ENCODE measurements around the gene SPECC1L.
"Not testable (repeated sequence)": the region's sequence is repeated elsewhere in the genome, so short reads cannot be mapped to it uniquely, and the experiment has no call there.

Gene SPECC1L

GRCh38 chr22:24280363-24280762 lies 9.7 kb downstream of the SPECC1L start:
- H4K20me1 ChIP-seq (ENCODE audit: low read depth, low read length); H3K9me2 ChIP-seq (replicated peaks; ENCODE audit: insufficient read depth, low read length); H3K36me3 ChIP-seq (ENCODE audit: low read length); H3F3A ChIP-seq (ENCODE audit: insufficient read depth); H3K27me3 ChIP-seq (ENCODE audit: low read length); H3K27ac ChIP-seq (ENCODE audit: low read depth, low read length); H3K4me3 ChIP-seq (ENCODE audit: insufficient read depth, low read length, poor library complexity, severe bottlenecking); H3K9me3 ChIP-seq (ENCODE audit: insufficient read depth, low read length); H3K4me2 ChIP-seq (ENCODE audit: low read depth, low read length, poor library complexity, severe bottlenecking); H3K9ac ChIP-seq (ENCODE audit: low read length); H2AFZ ChIP-seq (ENCODE audit: low read depth, low read length, severe bottlenecking): not testable (repeated sequence)
- peaks cover 80% of the 10 kb centered on the region for H3K79me2 ChIP-seq (ENCODE audit: insufficient read depth, low read length)

- Histone ChIP-seq H3K79me2 (ENCODE audit: insufficient read depth, low read length) (peaks cover 82% of the 10 kb centered on the region), H3K27me3 (ENCODE audit: low read length) (no peaks in the 10 kb centered on the region), H3F3A (ENCODE audit: insufficient read depth) (0 out of 2 replicates have a peak, but pooled peaks cover 5% of the 10 kb centered on the region), H3K36me3 (ENCODE audit: low read length) (no peaks in the 10 kb centered on the region), H3K9me2 (replicated peaks; ENCODE audit: insufficient read depth, low read length) (no peaks in the 10 kb centered on the region), H4K20me1 (ENCODE audit: low read depth, low read length) (peaks cover 13% of the 10 kb centered on the region), H3K9me3 (ENCODE audit: insufficient read depth, low read length) (no peaks in the 10 kb centered on the region), H3K4me3 (ENCODE audit: insufficient read depth, low read length, poor library complexity, severe bottlenecking) (no peak overlapping the region), H2AFZ (ENCODE audit: low read depth, low read length, severe bottlenecking) (no peak overlapping the region), H3K27ac (ENCODE audit: low read depth, low read length) (no peak overlapping the region), H3K4me2 (ENCODE audit: low read depth, low read length, poor library complexity, severe bottlenecking) (no peak overlapping the region), H3K9ac (ENCODE audit: low read length) (no peak overlapping the region)
- TF ChIP-seq EZH2phosphoT487 (conservative IDR thresholded peaks at IDR 0.05; ENCODE audit: low read length) (no peak), CTCF (IDR thresholded peaks at IDR 0.05; ENCODE audit: insufficient read depth, low read length, poor library complexity, severe bottlenecking) (no peak)
These were observed 11.8 kb downstream of the SPECC1L start for GRCh38 chr22:24282401-24282800.

GRCh38 chr22:24284747-24285203 lies 14.1 kb downstream of the SPECC1L start:
- Histone ChIP-seq H3K9me2 (replicated peaks; ENCODE audit: insufficient read depth, low read length) (no peaks in the 10 kb centered on the region), H3K79me2 (ENCODE audit: insufficient read depth, low read length) (peaks cover 82% of the 10 kb centered on the region), H3K4me3 (ENCODE audit: insufficient read depth, low read length, poor library complexity, severe bottlenecking) (no peak overlapping the region), H3K27me3 (ENCODE audit: low read length) (no peaks in the 10 kb centered on the region), H3K4me2 (ENCODE audit: low read depth, low read length, poor library complexity, severe bottlenecking) (no peak overlapping the region), H4K20me1 (ENCODE audit: low read depth, low read length) (peaks cover 13% of the 10 kb centered on the region), H3K9ac (ENCODE audit: low read length) (no peak overlapping the region), H3K27ac (ENCODE audit: low read depth, low read length) (no peak overlapping the region), H3K36me3 (ENCODE audit: low read length) (no peaks in the 10 kb centered on the region), H2AFZ (ENCODE audit: low read depth, low read length, severe bottlenecking) (no peak overlapping the region), H3K9me3 (ENCODE audit: insufficient read depth, low read length) (no peaks in the 10 kb centered on the region), H3F3A (ENCODE audit: insufficient read depth) (0 out of 2 replicates have a peak, but pooled peaks cover 5% of the 10 kb centered on the region)
- no peak for TF ChIP-seq CTCF (IDR thresholded peaks at IDR 0.05; ENCODE audit: insufficient read depth, low read length, poor library complexity, severe bottlenecking)
- TF ChIP-seq EZH2phosphoT487 (conservative IDR thresholded peaks at IDR 0.05; ENCODE audit: low read length), result no peak

GRCh38 chr22:24285245-24285644 lies 14.6 kb downstream of the SPECC1L start:
- no peak overlapping the region for H3K4me3 ChIP-seq (ENCODE audit: insufficient read depth, low read length, poor library complexity, severe bottlenecking)
- no peaks in the 10 kb centered on the region for H3K36me3 ChIP-seq (ENCODE audit: low read length)
- no peak overlapping the region for H3K9ac ChIP-seq (ENCODE audit: low read length)
- no peaks in the 10 kb centered on the region for H3K9me3 ChIP-seq (ENCODE audit: insufficient read depth, low read length)
- H3K27ac ChIP-seq (ENCODE audit: low read depth, low read length), result no peak overlapping the region
- H2AFZ ChIP-seq (ENCODE audit: low read depth, low read length, severe bottlenecking), result no peak overlapping the region
- 0 out of 2 replicates have a peak, but pooled peaks cover 5% of the 10 kb centered on the region for H3F3A ChIP-seq (ENCODE audit: insufficient read depth)
- H4K20me1 ChIP-seq (ENCODE audit: low read depth, low read length), result peaks cover 13% of the 10 kb centered on the region
- H3K79me2 ChIP-seq (ENCODE audit: insufficient read depth, low read length), result peaks cover 85% of the 10 kb centered on the region
- H3K9me2 ChIP-seq (replicated peaks; ENCODE audit: insufficient read depth, low read length), result no peaks in the 10 kb centered on the region
- no peaks in the 10 kb centered on the region for H3K27me3 ChIP-seq (ENCODE audit: low read length)
- TF ChIP-seq EZH2phosphoT487 (conservative IDR thresholded peaks at IDR 0.05; ENCODE audit: low read length) (no peak), CTCF (IDR thresholded peaks at IDR 0.05; ENCODE audit: insufficient read depth, low read length, poor library complexity, severe bottlenecking) (no peak)
- H3K4me2 ChIP-seq (ENCODE audit: low read depth, low read length, poor library complexity, severe bottlenecking), result no peak overlapping the region

GRCh38 chr22:24287212-24287611 lies 16.6 kb downstream of the SPECC1L start:
- not testable (repeated sequence) for H3K27ac ChIP-seq (ENCODE audit: low read depth, low read length); H3F3A ChIP-seq (ENCODE audit: insufficient read depth); H3K27me3 ChIP-seq (ENCODE audit: low read length); H2AFZ ChIP-seq (ENCODE audit: low read depth, low read length, severe bottlenecking); H3K9me3 ChIP-seq (ENCODE audit: insufficient read depth, low read length); H3K4me3 ChIP-seq (ENCODE audit: insufficient read depth, low read length, poor library complexity, severe bottlenecking); H3K9me2 ChIP-seq (replicated peaks; ENCODE audit: insufficient read depth, low read length); H3K9ac ChIP-seq (ENCODE audit: low read length); H3K4me2 ChIP-seq (ENCODE audit: low read depth, low read length, poor library complexity, severe bottlenecking); H3K36me3 ChIP-seq (ENCODE audit: low read length)
- H3K79me2 ChIP-seq (ENCODE audit: insufficient read depth, low read length), result peaks cover 88% of the 10 kb centered on the region
- peaks cover 23% of the 10 kb centered on the region for H4K20me1 ChIP-seq (ENCODE audit: low read depth, low read length)

- H2AFZ ChIP-seq (ENCODE audit: low read depth, low read length, severe bottlenecking); H3K9me3 ChIP-seq (ENCODE audit: insufficient read depth, low read length); H3K4me2 ChIP-seq (ENCODE audit: low read depth, low read length, poor library complexity, severe bottlenecking); H3K36me3 ChIP-seq (ENCODE audit: low read length); H3F3A ChIP-seq (ENCODE audit: insufficient read depth); H3K9me2 ChIP-seq (replicated peaks; ENCODE audit: insufficient read depth, low read length); H3K4me3 ChIP-seq (ENCODE audit: insufficient read depth, low read length, poor library complexity, severe bottlenecking); H3K9ac ChIP-seq (ENCODE audit: low read length); H3K27ac ChIP-seq (ENCODE audit: low read depth, low read length); H3K27me3 ChIP-seq (ENCODE audit: low read length): not testable (repeated sequence)
- peaks cover 87% of the 10 kb centered on the region for H3K79me2 ChIP-seq (ENCODE audit: insufficient read depth, low read length)
- H4K20me1 ChIP-seq (ENCODE audit: low read depth, low read length), result peaks cover 23% of the 10 kb centered on the region
These were observed 17.2 kb downstream of the SPECC1L start for GRCh38 chr22:24287801-24288200.

Measured in SU-DHL-6 (cell line).